Stimulated activated CD4-positive, alpha-beta T cell treated with anti-CD3 and anti-CD28 coated beads, TNF-alpha, amount 100 ng/mL, for 48 hours (primary cell): ENCODE measurements around the gene CPS1.

ENCODE experiments used
- DNase-seq, 3 donors: peaks; one replicate each; pipeline ENCODE4 v3.0.0-alpha.2; 2020; ENCODE audit warnings: low read depth in 3 of 3

The CPS1 gene

DNA sequence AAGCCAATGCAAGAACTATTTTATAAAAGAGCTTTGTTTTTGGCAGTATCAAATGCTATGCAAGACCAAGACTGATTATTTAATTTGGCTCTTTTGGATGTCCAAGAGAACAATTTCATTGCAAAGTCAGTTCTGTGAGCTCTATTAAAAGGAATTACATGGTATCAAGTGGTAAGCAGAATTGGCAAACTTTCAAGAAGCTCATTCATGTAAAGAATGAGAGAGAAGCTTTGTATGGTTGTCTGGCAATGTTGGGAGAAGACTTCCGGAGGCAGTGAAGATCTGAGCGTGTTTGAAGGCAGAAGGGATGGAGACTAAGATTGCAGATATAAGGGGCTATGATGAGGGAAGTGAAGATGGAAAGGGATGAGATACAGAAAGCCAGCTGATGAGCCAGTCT, 49.6 kb downstream of the CPS1 start:
- no peak for DNase-seq

DNA sequence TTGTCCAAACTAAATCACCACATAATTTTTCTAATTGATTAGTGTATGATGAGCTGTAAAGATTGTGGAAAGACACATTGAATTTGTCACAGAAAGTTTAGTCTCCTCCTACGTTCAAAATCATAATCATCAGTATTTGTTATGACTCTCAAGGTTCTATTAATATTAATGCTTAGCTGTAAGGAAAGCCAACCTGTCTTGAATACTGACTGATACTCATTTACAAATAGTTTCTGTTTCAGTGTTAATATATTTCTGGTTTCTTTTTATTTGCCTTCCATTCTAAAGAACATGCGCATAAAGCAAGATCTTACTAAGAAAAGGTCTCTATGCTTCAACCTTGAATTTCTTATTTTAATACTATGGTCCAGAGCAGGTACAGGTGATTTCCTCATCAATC, 55.1 kb downstream of the CPS1 start:
- DNase-seq = no peak

DNA sequence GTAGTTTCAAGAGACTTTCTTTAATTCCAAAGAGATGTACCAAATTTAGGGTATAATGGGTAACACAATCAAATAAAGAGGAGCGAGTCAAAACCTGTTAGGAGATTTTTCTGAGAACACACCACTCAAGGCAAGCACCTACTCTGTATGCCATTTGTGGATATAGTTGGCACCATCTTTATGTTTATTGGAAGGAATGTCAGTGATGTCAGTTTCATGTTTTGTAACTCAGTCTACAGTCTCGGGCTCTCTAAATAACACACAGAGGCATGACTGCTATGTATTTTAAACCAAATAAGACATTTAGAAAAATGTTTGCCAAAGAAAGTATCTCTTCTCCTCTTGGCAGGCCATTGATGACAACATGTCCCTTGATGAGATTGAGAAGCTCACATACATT, 59.7 kb downstream of the CPS1 start:
- no peak for DNase-seq

DNA sequence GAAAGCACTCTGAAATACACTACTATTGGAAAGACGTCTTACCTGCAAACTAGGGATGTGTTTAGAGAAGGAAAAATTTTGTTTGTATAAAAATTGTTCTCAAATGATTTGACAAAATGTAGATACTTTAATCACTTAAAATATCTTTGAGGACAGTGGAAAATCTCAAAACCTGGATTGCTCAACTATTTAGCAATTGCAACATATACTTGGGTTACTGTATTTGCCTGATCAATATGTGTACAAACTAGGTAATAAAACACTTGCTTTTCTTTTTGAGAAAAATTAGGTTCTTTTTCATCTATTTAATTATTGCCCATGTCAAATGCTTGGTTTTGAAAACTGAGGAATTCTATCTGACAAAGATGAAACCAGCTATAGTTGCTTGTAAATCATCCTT, 60.9 kb downstream of the CPS1 start:
- no peak for DNase-seq

DNA sequence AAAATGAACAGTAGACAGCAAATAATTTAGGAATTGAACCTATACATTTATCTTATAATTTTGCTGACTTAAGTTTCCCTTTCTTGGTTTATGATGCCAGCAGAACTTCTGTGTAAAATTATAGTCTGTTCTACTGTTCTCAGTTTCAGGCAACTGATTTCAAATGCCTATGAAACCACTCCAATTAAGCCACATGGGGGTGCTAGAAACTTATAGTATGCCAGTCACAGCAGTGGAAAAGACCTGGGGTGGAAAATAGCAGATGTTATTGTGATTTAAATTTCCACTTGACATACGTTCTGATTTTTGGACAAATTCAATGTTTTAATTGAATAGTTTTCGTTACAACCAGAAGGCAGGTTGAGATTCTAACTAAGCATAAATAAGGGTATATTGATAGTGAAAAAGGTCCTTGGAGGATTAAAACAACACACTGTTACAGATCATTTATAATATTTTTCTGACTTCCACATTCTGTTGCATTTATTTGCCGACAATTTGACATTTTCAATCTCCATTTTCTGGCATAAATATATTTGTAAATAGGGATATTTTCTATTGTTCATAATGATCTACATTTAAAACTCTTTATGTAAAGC, 61.4 kb downstream of the CPS1 start:
- DNase-seq = no peak

DNA sequence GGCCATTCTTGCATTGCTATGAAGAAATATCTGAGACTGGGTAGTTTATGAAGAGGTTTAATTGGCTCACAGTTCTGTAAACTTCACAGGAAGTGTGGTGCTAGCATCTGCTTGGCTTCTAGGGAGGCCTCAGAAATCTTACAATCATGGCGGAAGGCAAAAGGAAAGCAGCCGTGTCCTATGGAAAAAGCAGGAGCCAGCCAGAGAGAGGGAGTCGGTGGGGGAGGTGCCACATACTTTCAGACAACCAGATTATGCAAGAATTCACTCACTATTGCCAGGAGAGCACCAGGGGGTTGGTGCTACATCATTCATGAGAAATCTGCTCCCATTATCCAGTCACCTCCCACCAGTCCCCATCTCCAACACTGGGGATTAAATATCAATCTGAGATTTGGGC, 64.1 kb downstream of the CPS1 start:
- no peak for DNase-seq

DNA sequence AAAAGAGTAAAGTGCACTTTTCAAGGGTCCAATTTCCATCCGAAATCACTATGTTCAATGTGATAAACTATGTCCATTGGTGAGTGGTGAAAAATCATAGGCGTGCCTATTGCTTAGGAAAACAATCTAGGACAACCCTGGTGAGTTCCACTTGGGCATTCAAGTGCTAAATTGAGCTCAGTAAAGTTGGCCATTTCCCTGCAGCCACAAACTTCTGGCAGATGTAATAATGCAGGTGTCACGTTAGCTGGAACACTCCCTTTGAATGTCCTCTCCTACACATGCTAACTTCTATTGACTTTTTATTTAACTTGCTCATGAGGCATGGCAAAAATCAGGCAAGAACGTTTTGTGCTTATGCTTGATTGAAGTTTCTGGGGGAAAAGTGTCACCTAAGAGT, 67.1 kb downstream of the CPS1 start:
- no peak for DNase-seq

DNA sequence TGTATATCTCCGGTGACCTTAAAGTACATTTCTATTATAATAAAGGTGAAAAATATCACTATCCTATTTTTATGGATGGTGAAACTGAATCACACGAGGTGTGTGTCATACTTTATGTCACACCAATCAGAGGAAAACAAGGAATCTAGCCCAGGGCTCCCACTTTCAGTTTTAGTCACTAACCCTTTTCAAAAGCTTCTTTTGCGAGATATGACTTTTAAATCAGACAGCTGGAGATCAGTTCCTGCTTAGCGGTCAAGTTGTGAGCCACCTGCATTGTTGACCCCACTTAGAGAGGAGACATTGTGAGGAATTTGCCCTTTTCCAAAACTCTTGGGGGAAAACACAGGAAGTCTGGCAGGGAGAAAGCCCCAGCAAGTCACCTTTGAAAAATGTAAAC, 70.5 kb downstream of the CPS1 start:
- no peak for DNase-seq

DNA sequence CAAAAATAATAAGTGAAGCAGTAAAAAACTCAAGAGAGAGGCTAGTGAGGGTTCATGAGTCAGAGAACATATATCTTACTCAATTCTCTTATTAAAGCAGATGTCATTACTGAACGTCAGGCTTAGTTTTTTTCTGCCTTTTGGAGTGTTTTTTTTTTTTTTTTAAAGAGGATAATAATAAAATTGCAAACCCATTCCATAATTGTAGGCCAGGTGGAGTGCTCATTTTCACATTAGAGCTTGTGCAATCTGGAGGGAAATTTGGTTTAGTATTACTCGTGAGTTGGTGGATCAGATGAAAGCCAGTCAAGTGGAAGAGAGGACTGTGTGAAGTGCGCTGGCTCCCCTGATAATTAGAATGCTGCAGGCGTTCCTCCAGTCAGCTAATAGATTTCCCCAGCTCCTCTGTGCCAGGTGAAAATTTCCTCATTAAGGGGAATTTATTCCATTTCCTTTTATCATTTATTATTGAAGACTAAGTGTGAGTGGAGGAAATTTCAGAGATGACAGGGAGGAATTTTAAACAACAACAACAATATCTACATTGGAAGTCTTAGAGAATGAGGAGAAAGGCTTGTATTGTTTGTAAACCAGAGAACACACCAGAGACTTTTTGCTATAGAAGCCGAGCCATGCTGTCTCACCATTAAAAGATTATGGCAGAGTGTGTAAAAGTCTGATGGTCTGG, 74.6 kb downstream of the CPS1 start:
- DNase-seq = no peak

DNA sequence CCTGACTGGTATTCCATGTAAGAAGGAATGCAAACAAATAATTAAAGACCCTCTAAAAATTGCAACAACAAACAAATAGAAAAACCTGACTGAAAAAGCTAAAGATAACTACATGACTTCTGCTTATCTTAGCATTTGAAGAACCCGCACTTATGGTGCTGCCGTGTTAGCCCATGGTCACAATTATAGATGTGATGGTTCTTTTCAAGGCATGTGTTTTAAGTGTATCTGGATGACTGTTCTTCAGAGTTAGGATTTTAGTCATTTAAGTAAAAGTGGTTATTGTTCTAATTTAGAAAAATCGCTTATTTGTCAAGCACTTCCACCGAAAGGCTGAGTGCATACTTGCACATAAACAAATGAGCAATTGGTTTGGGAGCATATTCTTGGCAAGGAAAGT, 77.3 kb downstream of the CPS1 start:
- no peak for DNase-seq

DNA sequence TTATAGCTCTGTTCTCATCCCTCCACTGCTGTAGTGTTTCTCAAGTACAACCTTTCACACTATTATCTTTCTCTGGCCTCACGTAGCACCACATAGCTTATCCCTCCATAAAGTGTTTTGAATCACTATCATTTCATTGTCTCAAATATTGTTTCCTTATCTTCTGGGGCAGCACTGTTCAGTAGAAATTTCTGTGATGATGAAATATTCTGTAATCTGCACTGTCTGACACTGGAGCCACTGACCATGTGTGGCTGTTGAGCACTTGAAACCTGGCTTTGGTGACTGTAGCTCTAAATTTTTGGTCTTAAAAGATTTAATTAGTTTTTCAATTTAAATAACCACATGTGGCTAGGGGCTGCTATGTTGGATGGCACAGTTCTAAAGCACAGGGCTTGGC, 78.9 kb downstream of the CPS1 start:
- no peak for DNase-seq

DNA sequence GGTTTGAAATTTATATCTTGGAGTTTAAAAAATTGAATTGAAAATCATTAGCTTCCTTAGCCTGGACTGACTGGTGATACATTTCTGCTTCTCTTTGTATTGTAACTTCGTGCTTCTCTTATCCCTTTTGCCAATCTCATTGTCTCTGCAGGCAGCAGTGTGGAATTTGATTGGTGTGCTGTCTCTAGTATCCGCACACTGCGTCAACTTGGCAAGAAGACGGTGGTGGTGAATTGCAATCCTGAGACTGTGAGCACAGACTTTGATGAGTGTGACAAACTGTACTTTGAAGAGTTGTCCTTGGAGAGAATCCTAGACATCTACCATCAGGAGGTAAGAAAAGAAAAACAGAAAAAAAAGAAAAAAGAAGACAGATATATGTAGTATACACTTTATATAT, 85.9 kb downstream of the CPS1 start:
- DNase-seq = no peak

DNA sequence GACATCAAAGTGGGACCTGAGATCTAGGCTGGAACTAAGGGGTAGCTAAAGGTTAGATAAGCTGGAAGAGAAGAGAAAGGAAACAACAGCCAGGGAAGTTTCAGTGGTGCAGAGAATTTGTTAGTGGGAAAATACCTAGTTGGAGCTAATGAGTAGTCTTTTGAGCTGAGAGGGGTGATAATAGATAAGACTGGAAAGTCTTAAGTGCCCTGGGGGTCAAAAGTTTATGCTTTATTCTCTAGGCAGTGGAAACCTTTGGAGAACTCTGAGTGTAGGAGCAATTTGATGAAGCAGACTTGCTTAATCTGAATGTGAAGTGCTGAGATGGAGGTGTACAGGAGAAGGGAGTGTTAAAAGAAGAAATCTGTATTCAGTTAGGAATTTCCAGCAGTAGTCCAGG, 90.8 kb downstream of the CPS1 start:
- DNase-seq = no peak

DNA sequence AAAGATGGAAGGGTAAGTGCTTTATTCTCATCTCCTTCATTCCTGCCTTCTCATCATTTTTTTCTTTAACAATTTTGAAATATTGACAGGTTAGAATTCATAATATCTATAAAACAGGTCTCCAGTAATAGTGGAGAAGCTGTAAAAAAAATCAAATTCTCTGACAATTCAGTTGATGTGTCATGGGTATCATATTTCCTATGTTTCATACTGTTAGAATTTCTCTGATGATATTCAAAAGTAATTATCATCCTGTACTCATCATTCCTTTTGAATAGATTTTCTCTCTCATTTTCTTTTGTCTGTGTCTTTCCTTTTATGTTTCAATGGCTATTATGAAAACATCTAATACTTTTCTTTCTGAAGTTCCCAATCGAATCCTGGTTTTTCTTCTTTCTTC, 97.7 kb downstream of the CPS1 start:
- no peak for DNase-seq

DNA sequence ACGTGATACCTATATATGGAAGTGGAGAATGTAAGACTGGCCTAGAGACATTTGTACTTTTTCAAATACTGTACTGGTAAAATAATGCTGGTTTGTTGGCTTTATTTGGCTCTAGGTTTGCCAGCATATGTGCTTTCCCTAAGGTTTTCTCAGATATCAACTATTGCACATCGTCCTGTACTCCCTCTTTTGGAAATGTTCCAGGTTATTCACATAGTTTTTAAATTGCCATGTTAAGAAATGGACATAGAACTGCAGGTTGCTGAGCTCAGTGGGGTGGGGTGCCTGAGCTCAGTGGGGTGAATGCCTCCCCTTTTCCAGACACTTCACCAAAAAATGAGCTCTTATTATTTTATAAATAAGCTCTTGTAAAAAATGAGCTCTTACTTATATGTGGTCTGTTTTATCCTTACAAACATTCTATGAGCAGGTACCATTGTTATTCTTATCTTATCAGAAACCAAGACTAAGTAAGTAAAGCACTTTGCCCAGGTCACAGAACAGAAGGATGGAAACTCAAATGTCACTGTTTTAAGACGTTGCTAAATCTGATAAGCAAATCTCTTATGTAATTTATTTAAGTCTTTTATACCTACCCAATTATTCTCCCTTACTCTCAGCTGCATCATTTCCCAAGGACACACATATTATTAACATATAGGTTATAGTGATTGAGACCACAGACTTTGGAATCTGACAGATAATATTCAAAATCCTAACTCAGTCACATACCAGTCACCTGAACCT, 99.0 kb downstream of the CPS1 start:
- DNase-seq = no peak

DNA sequence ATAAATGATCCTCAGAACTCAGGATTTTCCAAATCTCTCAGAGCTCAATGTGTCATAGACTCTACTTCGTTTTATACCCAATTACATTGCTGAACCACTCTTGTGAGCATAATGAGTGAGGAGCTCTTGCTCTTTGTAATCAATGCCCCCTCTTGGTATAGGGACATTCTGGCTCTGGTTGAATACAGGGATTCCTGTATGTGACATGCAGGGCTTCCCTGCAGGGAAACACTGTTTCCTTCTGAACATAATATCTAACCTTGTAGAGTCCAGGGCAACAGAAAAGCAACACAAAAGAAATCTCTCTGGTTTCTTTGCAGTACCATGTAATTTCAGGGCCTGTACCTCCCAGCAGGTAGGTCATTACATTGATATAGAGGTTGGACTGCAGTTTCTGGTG, 101.5 kb downstream of the CPS1 start:
- no peak for DNase-seq

DNA sequence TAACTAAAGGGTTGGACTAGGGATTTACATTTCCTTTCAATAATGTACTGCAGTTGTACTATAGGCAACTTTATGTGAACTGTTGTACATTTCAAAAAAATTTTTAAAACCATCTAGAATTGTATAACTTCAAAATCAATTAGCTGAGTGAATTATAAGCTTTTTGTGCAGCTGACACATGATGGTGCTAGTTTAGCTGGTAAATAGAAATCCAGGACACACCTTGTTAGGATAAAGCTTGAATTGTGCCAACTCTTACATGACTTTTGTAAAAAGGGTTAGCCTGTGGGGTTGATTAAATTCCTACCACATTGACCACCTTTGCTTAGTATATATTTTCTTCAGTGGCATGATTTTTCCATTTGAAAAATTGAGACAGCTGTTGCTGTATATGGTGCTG, 104.4 kb downstream of the CPS1 start:
- no peak for DNase-seq

DNA sequence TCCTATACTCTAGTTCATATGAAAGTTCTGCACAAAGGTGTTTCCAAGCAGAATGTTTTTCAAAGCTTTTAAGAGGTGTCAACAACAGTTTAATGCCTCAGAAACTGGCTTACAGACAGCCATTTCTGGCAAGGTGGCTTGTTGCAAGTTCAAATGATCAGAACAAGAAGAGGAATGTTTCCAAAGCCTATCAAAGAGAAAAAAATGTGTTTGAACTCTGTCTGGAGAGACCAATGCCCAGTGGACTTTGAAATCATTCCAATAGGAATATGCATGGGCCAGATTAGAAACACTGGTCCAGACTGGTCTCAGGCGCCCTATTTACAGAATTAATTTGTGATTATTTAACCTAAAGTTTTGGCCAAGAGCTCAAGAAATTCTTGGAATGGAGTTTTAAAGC, 106.2 kb downstream of the CPS1 start:
- no peak for DNase-seq

DNA sequence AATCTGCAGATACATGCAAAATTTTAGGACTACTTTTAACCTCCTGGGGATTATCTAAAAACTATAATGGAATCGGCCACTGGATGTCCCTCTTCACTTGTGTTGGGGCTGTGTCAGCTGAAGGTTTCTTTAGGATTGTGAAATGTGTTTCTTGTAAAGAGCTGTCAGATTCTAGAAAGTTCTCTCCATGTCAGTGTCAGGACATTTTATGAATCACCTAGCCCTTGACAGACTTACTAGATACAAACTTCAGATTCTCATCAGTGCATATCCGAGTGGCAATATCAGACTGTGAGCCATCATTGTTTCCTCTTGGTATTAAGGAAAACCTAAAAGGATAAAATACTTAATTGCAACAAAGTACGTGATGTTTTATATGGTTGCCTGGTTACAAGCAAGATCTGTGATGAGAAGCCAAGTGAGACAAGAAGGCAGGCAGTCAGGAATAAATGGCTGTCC, 107.3 kb downstream of the CPS1 start:
- DNase-seq = no peak

DNA sequence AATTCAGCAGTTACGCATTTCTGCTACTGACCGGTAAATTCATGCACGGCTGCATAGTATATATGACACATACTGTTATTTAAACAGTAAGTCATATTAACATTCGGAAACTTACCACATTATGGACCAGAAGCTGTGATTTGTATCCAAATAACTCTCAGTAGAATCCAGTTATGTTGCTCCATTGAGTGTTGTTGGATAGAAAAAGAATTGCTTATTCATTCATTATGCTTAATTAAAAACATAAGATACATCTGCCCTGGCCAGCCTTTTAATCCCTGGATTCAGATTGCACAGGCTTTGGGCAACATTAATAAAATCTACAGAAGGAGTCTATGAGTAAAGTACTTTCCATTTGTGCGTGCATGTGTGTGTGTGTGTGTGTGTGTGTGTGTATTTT, 111.3 kb downstream of the CPS1 start:
- DNase-seq = no peak

DNA sequence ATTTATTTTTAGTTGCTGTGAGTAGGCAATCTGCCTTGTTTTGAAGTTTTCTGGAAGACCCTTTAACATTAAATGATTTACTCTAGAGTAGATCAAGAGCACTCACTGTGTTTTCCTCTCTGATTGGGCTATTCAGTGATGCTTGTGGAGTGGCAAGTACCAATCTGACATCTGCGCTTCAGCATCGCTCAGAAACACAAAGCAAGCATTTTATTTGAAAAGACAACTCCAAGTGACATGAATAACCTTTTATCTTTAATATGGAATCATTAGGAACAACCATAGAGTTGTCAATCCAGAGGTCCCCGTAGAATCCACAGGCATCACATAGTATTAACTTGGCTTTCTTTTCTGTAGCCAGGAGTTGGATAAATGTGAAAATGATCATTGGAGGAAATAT, 114.7 kb downstream of the CPS1 start:
- no peak for DNase-seq

DNA sequence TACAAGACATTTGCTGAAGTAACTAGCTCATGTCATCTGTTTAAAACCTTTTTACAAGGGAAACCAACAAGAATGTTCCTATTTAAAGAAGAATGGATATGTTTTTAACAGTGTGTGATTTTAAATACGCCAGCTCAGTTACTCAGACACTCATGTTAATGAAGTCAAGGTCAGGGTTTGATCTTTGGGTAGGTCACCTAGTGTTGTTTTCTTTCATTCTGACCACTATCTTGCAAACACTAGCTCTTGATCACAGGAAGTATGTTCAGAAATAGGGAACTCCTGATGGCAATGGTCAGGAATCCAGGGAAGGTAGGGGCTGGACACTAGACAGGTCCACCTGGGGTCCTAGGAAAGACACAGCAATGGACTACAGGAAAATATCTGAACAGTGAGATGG, 116.7 kb downstream of the CPS1 start:
- DNase-seq = no peak

DNA sequence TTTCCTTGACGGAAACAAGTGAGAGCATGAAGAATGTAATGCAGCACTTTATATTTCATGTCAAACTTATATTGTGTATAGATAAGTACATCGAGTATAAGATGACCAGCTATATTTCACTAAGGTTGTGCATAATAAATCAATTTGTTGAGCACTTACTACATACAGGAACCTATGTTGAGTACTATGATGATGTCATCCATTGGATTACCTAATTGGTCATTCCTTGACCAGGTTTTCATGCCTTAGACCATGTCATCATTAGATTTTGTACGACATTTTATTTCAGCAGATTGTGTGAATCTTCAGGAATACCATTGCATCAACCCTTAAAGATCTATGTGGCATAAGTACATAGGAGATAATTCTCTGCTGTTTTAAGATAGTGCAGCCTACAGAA, 119.7 kb downstream of the CPS1 start:
- DNase-seq = no peak
